SU-DHL-6 (cell line): ENCODE data around the gene CYB561D1.

Experiments
- H2AFZ ChIP-seq: fragments of 200-600 bp; sonication (generic); 2 replicates; pipeline ENCODE4 v1.6.1; 2014; ENCODE audit warnings: low read depth, mild to moderate bottlenecking, moderate library complexity, mixed read lengths, antibody characterized with exemption, low read length; ENCODE audit not compliant: severe bottlenecking
- H3F3A ChIP-seq: fragments of 200-600 bp; shearing (Covaris generic); 2 replicates; pipeline ENCODE4 v1.6.0; 2016; ENCODE audit warnings: antibody characterized with exemption, mild to moderate bottlenecking; ENCODE audit not compliant: insufficient read depth
- H3K27ac ChIP-seq: fragments of 200-600 bp; sonication (generic); 2 replicates; pipeline ENCODE4 v1.5.1; 2016; ENCODE audit warnings: low read depth, mild to moderate bottlenecking, low read length, moderate library complexity, mixed read lengths
- H3K27me3 ChIP-seq: fragments of 200-600 bp; sonication (generic), shearing (Covaris generic); 2 replicates; pipeline ENCODE4 v1.6.0; 2014; ENCODE audit warnings: mild to moderate bottlenecking, low read length
- H3K36me3 ChIP-seq: fragments of 200-600 bp; sonication (generic); 2 replicates; pipeline ENCODE4 v1.6.1; 2014; ENCODE audit warnings: mild to moderate bottlenecking, low read length, mixed read lengths
- H3K4me2 ChIP-seq: fragments of 300-600, 200-600 bp; shearing (Covaris generic), sonication (generic); 2 replicates; pipeline ENCODE4 v1.6.0; 2014; ENCODE audit warnings: low read length, low read depth, mild to moderate bottlenecking; ENCODE audit not compliant: poor library complexity, severe bottlenecking
- H3K4me3 ChIP-seq: fragments of 200-600 bp; sonication (generic); 2 replicates; pipeline ENCODE4 v1.5.1; 2014; ENCODE audit warnings: antibody characterized with exemption, low read length, mild to moderate bottlenecking, mixed read lengths; ENCODE audit not compliant: insufficient read depth, poor library complexity, severe bottlenecking
- H3K79me2 ChIP-seq: fragments of 200-600 bp; sonication (generic); 2 replicates; pipeline ENCODE4 v1.6.1; 2014; ENCODE audit warnings: mild to moderate bottlenecking, low read length, moderate library complexity; ENCODE audit not compliant: insufficient read depth
- H3K9ac ChIP-seq: fragments of 200-600 bp; sonication (generic); 2 replicates; pipeline ENCODE4 v1.7.0; 2014; ENCODE audit warnings: mild to moderate bottlenecking, low read length
- H3K9me2 ChIP-seq: fragments of 200-600 bp; sonication (generic); replicated peaks from 2 replicates; pipeline ENCODE4 v1.6.1; 2014; ENCODE audit warnings: low read length; ENCODE audit not compliant: insufficient read depth
- H3K9me3 ChIP-seq: fragments of 200-600 bp; sonication (generic); 2 replicates; pipeline ENCODE4 v1.6.1; 2014; ENCODE audit warnings: low read length, mixed read lengths; ENCODE audit not compliant: insufficient read depth
- H4K20me1 ChIP-seq: fragments of 200-600 bp; sonication (generic); 2 replicates; pipeline ENCODE4 v1.6.1; 2014; ENCODE audit warnings: low read depth, mild to moderate bottlenecking, antibody characterized with exemption, low read length, moderate library complexity, mixed read lengths
- CTCF ChIP-seq: fragments of 200-600 bp; sonication (generic); IDR thresholded peaks from one replicate; pipeline ENCODE4 v1.5.1; 2017; ENCODE audit warnings: antibody characterized with exemption, mild to moderate bottlenecking, low read length, moderate library complexity; ENCODE audit not compliant: insufficient read depth, poor library complexity, severe bottlenecking
- EZH2phosphoT487 ChIP-seq: fragments of 200-600 bp; sonication (generic), shearing (Covaris generic); conservative IDR thresholded peaks from 2 replicates; pipeline ENCODE4 v1.6.1; 2018; ENCODE audit warnings: mild to moderate bottlenecking, antibody characterized with exemption, low read length, moderate library complexity, mixed read lengths

CYB561D1 gene

GRCh38 chr1:109517337-109517736 is 23.4 kb downstream of the CYB561D1 start:
- no peak for TF ChIP-seq CTCF
- no peak for TF ChIP-seq EZH2phosphoT487
- Histone ChIP-seq H3K4me3 (no peak overlapping the region), H3K9ac (no peak overlapping the region), H2AFZ (no peak overlapping the region), H3K79me2 (no peaks in the 10 kb centered on the region), H3K9me2 (no peaks in the 10 kb centered on the region), H3F3A (no peaks in the 10 kb centered on the region), H3K9me3 (no peaks in the 10 kb centered on the region), H3K27me3 (no peaks in the 10 kb centered on the region), H3K27ac (no peak overlapping the region), H4K20me1 (no peaks in the 10 kb centered on the region), H3K4me2 (no peak overlapping the region), H3K36me3 (no peaks in the 10 kb centered on the region)

GRCh38 chr1:109521002-109521951 is 27.4 kb downstream of the CYB561D1 start:
- Histone ChIP-seq H3K79me2 (no peaks in the 10 kb centered on the region), H3K27ac (no peak overlapping the region), H3K9me3 (no peaks in the 10 kb centered on the region), H4K20me1 (no peaks in the 10 kb centered on the region), H3K27me3 (no peaks in the 10 kb centered on the region), H3K9me2 (no peaks in the 10 kb centered on the region), H3K4me2 (no peak overlapping the region), H2AFZ (no peak overlapping the region), H3K9ac (no peak overlapping the region), H3F3A (no peaks in the 10 kb centered on the region), H3K36me3 (no peaks in the 10 kb centered on the region), H3K4me3 (no peak overlapping the region)
- TF ChIP-seq EZH2phosphoT487, result no peak
- no peak for TF ChIP-seq CTCF

DNA sequence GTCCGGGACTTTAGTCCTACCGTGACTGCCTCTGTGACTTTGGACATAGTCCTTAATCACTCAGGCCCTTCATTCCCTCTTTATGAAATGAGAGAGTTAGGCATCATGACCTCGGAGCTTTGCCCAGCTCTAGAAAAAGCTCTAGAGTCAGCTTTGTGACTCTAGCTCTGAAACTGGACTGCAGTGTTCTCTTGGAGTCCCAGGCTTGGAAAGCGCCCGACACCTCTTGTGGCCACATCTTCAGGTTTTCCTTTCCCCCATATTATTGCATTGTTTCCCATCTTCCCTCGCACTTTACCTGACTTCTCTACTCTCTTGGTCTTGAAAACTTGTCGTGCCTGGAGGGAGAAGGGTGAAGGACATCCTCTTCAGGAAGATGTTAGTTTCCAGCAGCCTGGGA is 28.1 kb downstream of the CYB561D1 start:
- Histone ChIP-seq H3K4me2 (no peak overlapping the region), H3F3A (no peaks in the 10 kb centered on the region), H3K9me3 (no peaks in the 10 kb centered on the region), H3K79me2 (no peaks in the 10 kb centered on the region), H3K9ac (no peak overlapping the region), H3K4me3 (no peak overlapping the region), H2AFZ (no peak overlapping the region), H3K36me3 (no peaks in the 10 kb centered on the region), H3K9me2 (no peaks in the 10 kb centered on the region), H3K27ac (no peak overlapping the region), H4K20me1 (no peaks in the 10 kb centered on the region), H3K27me3 (no peaks in the 10 kb centered on the region)
- TF ChIP-seq EZH2phosphoT487 (no peak), CTCF (no peak)
